Tibial nerve (tissue), 4 donors: ENCODE measurements around the gene DCAF4.

Experiments
- EP300 ChIP-seq, 2 donors: sonication (generic); formaldehyde crosslinking; IDR thresholded peaks; one replicate each; pipeline ENCODE4 v1.6.1; 2017; ENCODE audit warnings: antibody characterized with exemption in 2 of 2, mild to moderate bottlenecking in 1 of 2
- POLR2A ChIP-seq, 2 donors: fragments of 450-650 bp; IDR thresholded peaks; one replicate each; pipeline ENCODE4 v1.6.1; 2017; ENCODE audit warnings: antibody characterized with exemption in 2 of 2, mild to moderate bottlenecking in 2 of 2, moderate library complexity in 2 of 2
- TF ChIP-seq, protein P1 (sequence below), 5 experiments: fragments of 200-600 bp in 3 of 5; fragments of 450-650 bp in 2 of 5; sonication (generic) in 3 of 5; IDR thresholded peaks; one replicate each; pipeline ENCODE4 v1.5.1; 2016 to 2019; ENCODE audit warnings: antibody characterized with exemption in 5 of 5, mild to moderate bottlenecking in 3 of 5, moderate library complexity in 2 of 5

DNA sequence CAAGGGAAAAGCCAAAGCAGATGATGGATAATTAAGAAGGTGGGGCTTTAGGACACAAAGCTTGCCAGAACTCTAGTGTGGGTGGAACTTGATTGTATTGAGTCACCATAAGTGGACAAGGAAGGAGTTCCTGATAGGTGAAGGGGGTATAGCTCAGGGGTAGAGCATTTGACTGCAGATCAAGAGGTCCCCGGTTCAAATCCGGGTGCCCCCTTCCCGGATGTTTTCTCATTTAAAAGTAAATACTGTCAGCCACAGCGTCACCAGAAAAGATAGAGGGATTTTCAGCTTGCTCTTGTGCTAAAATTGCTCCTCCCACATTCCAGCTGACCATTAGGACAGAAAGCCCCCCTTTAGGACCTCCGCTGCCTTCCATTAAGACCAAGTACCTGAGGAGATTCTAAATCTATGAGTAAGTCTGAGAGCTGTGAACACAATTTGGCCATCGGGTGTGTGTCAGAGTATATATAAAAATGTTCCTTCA lies 36.6 kb downstream of the DCAF4 start:
- TF ChIP-seq, protein P1, sequence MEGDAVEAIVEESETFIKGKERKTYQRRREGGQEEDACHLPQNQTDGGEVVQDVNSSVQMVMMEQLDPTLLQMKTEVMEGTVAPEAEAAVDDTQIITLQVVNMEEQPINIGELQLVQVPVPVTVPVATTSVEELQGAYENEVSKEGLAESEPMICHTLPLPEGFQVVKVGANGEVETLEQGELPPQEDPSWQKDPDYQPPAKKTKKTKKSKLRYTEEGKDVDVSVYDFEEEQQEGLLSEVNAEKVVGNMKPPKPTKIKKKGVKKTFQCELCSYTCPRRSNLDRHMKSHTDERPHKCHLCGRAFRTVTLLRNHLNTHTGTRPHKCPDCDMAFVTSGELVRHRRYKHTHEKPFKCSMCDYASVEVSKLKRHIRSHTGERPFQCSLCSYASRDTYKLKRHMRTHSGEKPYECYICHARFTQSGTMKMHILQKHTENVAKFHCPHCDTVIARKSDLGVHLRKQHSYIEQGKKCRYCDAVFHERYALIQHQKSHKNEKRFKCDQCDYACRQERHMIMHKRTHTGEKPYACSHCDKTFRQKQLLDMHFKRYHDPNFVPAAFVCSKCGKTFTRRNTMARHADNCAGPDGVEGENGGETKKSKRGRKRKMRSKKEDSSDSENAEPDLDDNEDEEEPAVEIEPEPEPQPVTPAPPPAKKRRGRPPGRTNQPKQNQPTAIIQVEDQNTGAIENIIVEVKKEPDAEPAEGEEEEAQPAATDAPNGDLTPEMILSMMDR (IDR thresholded peaks at IDR 0.05) = no peak
- TF ChIP-seq POLR2A (IDR thresholded peaks at IDR 0.05) (no peak), EP300 (IDR thresholded peaks at IDR 0.05) (no peak)
